GM12878 (cell line): Measurements from ENCODE around the gene STEAP4. TPM values are rescaled to one million over a fixed set of nuclear protein-coding genes. Genes with fewer than 3 reads are reported as not detected.

Source experiments
- ATAC-seq: fragments of 200-7000 bp; cut with Tn5 transposase; 3 replicates; pipeline ENCODE4 v1.9.1; 2020; ENCODE audit warnings: mild to moderate bottlenecking, moderate library complexity
- BruUV-seq: library from RNA; stranded (reverse); fragments of 400-500 nt; replicated peaks from 2 replicates; lab custom pipeline; 2021; lab: Mats Ljungman, UMichigan
- CTCF ChIA-PET: fragments of 300-600 bp; sonication (Branson Sonifier 250); formaldehyde crosslinking; extraction: SDS; loops from one replicate; lab custom pipeline; 2021; ENCODE audit warnings: inconsistent platforms; lab: Yijun Ruan, JAX
- POLR2A ChIA-PET: fragments of 350-600 bp; formaldehyde crosslinking; extraction: SDS; loops from one replicate; lab custom pipeline; 2021; ENCODE audit warnings: inconsistent platforms; lab: Charles Lee
- RAD21 ChIA-PET: fragments of 300-600 bp; sonication (Branson Sonifier 250); formaldehyde crosslinking; loops from one replicate; lab custom pipeline; 2023; ENCODE audit warnings: antibody characterized with exemption; ENCODE audit not compliant: unreplicated experiment; lab: Charles Lee
- SMC1A ChIA-PET: fragments of 300-600 bp; sonication (Branson Sonifier 250); formaldehyde crosslinking; loops from one replicate; lab custom pipeline; 2023; ENCODE audit not compliant: unreplicated experiment, uncharacterized antibody; lab: Charles Lee
- DNase-seq: peaks from one replicate; pipeline ENCODE4 v3.0.0-alpha.2; 2011; ENCODE audit warnings: low read depth, low spot score
- FAIRE-seq: peaks from 3 replicates; lab custom pipeline; 2011; peaks lifted over from hg19 to GRCh38; lab: Jason Lieb, UNC
- H2AFZ ChIP-seq: 2 replicates; pipeline ENCODE4 v1.6.0; 2011; ENCODE audit warnings: low read depth, low read length, control low read depth; ENCODE audit not compliant: control insufficient read depth
- H3K27ac ChIP-seq: 2 replicates; pipeline ENCODE4 v1.5.1; 2011; ENCODE audit warnings: control low read depth; ENCODE audit not compliant: control insufficient read depth, insufficient read depth
- H3K27me3 ChIP-seq, 2 experiments: replicated peaks in 1 of 2; 2 replicates each; pipeline versions ENCODE4 v1.6.0 to v1.6.1; 2011; ENCODE audit warnings: low read length in 1 of 2; ENCODE audit not compliant: control insufficient read depth in 2 of 2, insufficient read depth in 2 of 2
- H3K36me3 ChIP-seq, 2 experiments: 2 replicates each; pipeline ENCODE4 v1.5.1; 2011; ENCODE audit warnings: low read length in 1 of 2; ENCODE audit not compliant: control insufficient read depth in 2 of 2, insufficient read depth in 2 of 2
- H3K4me1 ChIP-seq: 2 replicates; pipeline ENCODE4 v1.6.1; 2011; ENCODE audit warnings: mild to moderate bottlenecking, low read length, moderate library complexity, mixed read lengths; ENCODE audit not compliant: control insufficient read depth, insufficient read depth
- H3K4me2 ChIP-seq: 2 replicates; pipeline ENCODE4 v1.6.0; 2011; ENCODE audit warnings: control low read depth; ENCODE audit not compliant: control insufficient read depth, insufficient read depth
- H3K4me3 ChIP-seq: fragments of 200-600 bp; sonication (generic); 2 replicates; pipeline ENCODE4 v1.5.1; 2016
- H3K79me2 ChIP-seq: 2 replicates; pipeline ENCODE4 v1.6.0; 2011; ENCODE audit warnings: low read length; ENCODE audit not compliant: control insufficient read depth, insufficient read depth
- H3K9ac ChIP-seq: 2 replicates; pipeline ENCODE4 v1.8.0; 2011; ENCODE audit warnings: low read length, control low read depth, mixed read lengths; ENCODE audit not compliant: control insufficient read depth, insufficient read depth
- H3K9me3 ChIP-seq: replicated peaks from 3 replicates; pipeline ENCODE4 v1.5.1; 2011; ENCODE audit warnings: mild to moderate bottlenecking, low read length; ENCODE audit not compliant: control insufficient read depth, insufficient read depth
- H4K20me1 ChIP-seq: 2 replicates; pipeline ENCODE4 v1.6.0; 2011; ENCODE audit not compliant: control insufficient read depth, insufficient read depth
- CEBPB ChIP-seq, 2 experiments: fragments of 150-350 bp in 1 of 2; IDR thresholded peaks; 2 replicates each; pipeline ENCODE4 v1.6.1; 2012 to 2014; ENCODE audit warnings: low read depth in 2 of 2, low read length in 2 of 2, borderline replicate concordance in 1 of 2, inconsistent platforms in 1 of 2
- EP300 ChIP-seq, 2 experiments: fragments of 150-350 bp in 1 of 2; IDR thresholded peaks; 2 replicates each; pipeline ENCODE4 v1.6.1; 2011 to 2012; ENCODE audit warnings: low read depth in 2 of 2, low read length in 2 of 2, borderline replicate concordance in 1 of 2, improper control_type of control experiment in 1 of 2, inconsistent platforms in 1 of 2; ENCODE audit not compliant: control insufficient read depth in 1 of 2
- FOS ChIP-seq: IDR thresholded peaks from 3 replicates; pipeline ENCODE4 v1.6.1; 2011; ENCODE audit warnings: borderline replicate concordance; ENCODE audit not compliant: insufficient read length; ENCODE audit errors: extremely low read depth
- FOXK2 ChIP-seq: fragments of 450-650 bp; IDR thresholded peaks from 2 replicates; pipeline ENCODE4 v1.6.1; 2017; ENCODE audit warnings: mild to moderate bottlenecking, moderate library complexity
- FOXM1 ChIP-seq: IDR thresholded peaks from 2 replicates; pipeline ENCODE4 v1.6.1; 2012; ENCODE audit warnings: low read depth, mild to moderate bottlenecking, inconsistent platforms, low read length, moderate library complexity
- IRF4 ChIP-seq: IDR thresholded peaks from 2 replicates; pipeline ENCODE4 v1.6.1; 2011; ENCODE audit warnings: low read depth, low read length
- KDM1A ChIP-seq: fragments of 200-600 bp; sonication (generic); IDR thresholded peaks from 2 replicates; pipeline ENCODE4 v1.6.1; 2016; ENCODE audit warnings: borderline replicate concordance
- KLF5 ChIP-seq: fragments of 450-650 bp; IDR thresholded peaks from 2 replicates; pipeline ENCODE4 v1.6.1; 2014; ENCODE audit warnings: mild to moderate bottlenecking; ENCODE audit not compliant: partially characterized antibody
- RCOR1 ChIP-seq: conservative IDR thresholded peaks from 2 replicates; pipeline ENCODE4 v1.6.1; 2012; ENCODE audit warnings: low read depth, low read length, improper control_type of control experiment
- RELA ChIP-seq: fragments of 450-650 bp; IDR thresholded peaks from 2 replicates; pipeline ENCODE4 v1.8.0; 2014; ENCODE audit warnings: borderline replicate concordance; ENCODE audit not compliant: partially characterized antibody
- RFX5 ChIP-seq: IDR thresholded peaks from 2 replicates; pipeline ENCODE4 v1.6.1; 2011; ENCODE audit warnings: low read depth, low read length, improper control_type of control experiment
- SIX5 ChIP-seq: IDR thresholded peaks from 2 replicates; pipeline ENCODE4 v1.6.1; 2011; ENCODE audit warnings: mild to moderate bottlenecking, low read depth, low read length, moderate library complexity; ENCODE audit not compliant: severe bottlenecking
- SMAD1 ChIP-seq: fragments of 450-650 bp; IDR thresholded peaks from 2 replicates; pipeline ENCODE4 v1.6.1; 2018; ENCODE audit warnings: mild to moderate bottlenecking, low read depth; ENCODE audit not compliant: partially characterized antibody
- ZNF217 ChIP-seq: fragments of 450-650 bp; IDR thresholded peaks from 2 replicates; pipeline ENCODE4 v1.6.1; 2017; ENCODE audit warnings: antibody characterized with exemption, mild to moderate bottlenecking
- ZNF384 ChIP-seq: IDR thresholded peaks from 2 replicates; pipeline ENCODE4 v1.6.1; 2012; ENCODE audit warnings: low read depth, mild to moderate bottlenecking, low read length, improper control_type of control experiment, borderline replicate concordance
- ZNF622 ChIP-seq: fragments of 450-650 bp; IDR thresholded peaks from 2 replicates; pipeline ENCODE4 v1.6.1; 2017; ENCODE audit warnings: mild to moderate bottlenecking, inconsistent platforms
- WGBS: methylation state at CpG from one replicate; pipeline ENCODE4 v1.1.6; 2016; ENCODE audit warnings: low lambda C conversion rate; ENCODE audit not compliant: insufficient replicate concordance, insufficient coverage; ENCODE audit errors: missing lambda C conversion rate; 5-methylcytosine and 5-hydroxymethylcytosine counted together
- in situ Hi-C: fragments of 300-500 bp; cut with MboI; formaldehyde crosslinking; loops from 9 replicates; pipeline ENCODE4 v1.14.3; 2018; ENCODE audit warnings: mixed read lengths
- intact Hi-C: fragments of 100-400 bp; cut with micrococcal nuclease; formaldehyde crosslinking; loops from one replicate; pipeline ENCODE4 v1.14.2; 2022; ENCODE audit not compliant: unreplicated experiment
- polyA plus RNA-seq, 11 experiments: library from polyadenylated mRNA; depleted of rRNA in 4 of 11; unstranded in 6 of 11; stranded (reverse) in 5 of 11; fragments of >200 nt; fragmentation: Nextera tagmentation in 4 of 11; fragmentation: Illumina TruSeq in 1 of 11; extraction: Ambion mirVana in 4 of 11; extraction: Trizol in 1 of 11; gene quantifications; 1 replicate in 1 of 11; 2 replicates in 10 of 11; pipeline versions ENCODE4 v1.2.1 to v1.2.3, GENCODE V29; 2011 to 2016; ENCODE audit warnings: inconsistent platforms in 2 of 11, missing spikeins in 2 of 11, low read depth in 1 of 11
- total RNA-seq, 4 experiments: library from RNA; depleted of rRNA in 3 of 4; stranded (reverse); fragments of >200 nt in 3 of 4; fragmentation: Illumina TruSeq in 1 of 4; extraction: Trizol in 1 of 4; gene quantifications; 2 replicates each; pipeline versions ENCODE4 v1.2.1 to v1.2.3, GENCODE V29; 2013 to 2021
- TF ChIP-seq, protein P1 (sequence below): fragments of 450-650 bp; IDR thresholded peaks from 2 replicates; pipeline ENCODE4 v1.6.1; 2017; ENCODE audit warnings: mild to moderate bottlenecking, moderate library complexity
- TF ChIP-seq, protein P2 (sequence below): fragments of 450-650 bp; IDR thresholded peaks from 2 replicates; pipeline ENCODE4 v1.6.1; 2016; ENCODE audit warnings: mild to moderate bottlenecking, moderate library complexity, borderline replicate concordance

The STEAP4 gene
- total and polyA plus RNA-seq, 10 of the 15 experiments (the other 5 are each of a cell fraction or from before 2014, with no cell fraction given) = 0.13 TPM; not detected in 9

DNA sequence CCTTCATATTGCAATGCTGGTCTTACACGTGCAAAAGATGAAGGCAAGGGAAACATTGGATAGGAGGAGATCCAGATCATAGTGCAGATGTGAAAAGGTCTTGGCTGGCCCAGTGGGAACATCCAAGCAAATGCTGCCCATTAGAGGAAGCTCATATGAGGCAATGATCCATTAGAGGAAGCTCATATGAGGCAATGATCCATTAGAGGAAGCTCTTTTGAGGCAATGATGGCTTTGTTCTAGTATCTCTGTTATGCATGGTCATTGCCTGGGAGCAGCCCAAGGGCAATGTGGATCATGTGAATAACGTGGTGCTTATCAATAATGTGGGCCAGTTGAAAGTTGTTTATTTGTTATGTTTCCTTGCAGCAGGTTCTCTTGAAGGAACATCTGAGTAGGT lies 37.8 kb downstream of the STEAP4 start:
- FAIRE-seq (no peak), ATAC-seq (no peak), DNase-seq (no peak)
- Histone ChIP-seq H3K36me3 (no peaks in the 10 kb centered on the region), H3K4me1 (no peaks in the 10 kb centered on the region), H3K9me3 (no peaks in the 10 kb centered on the region), H3K79me2 (no peaks in the 10 kb centered on the region), H3K4me2 (no peak overlapping the region), H3K27ac (no peak overlapping the region), H3K4me3 (no peak overlapping the region), H3K9ac (no peak overlapping the region), H3K27me3 (no peaks in the 10 kb centered on the region), H4K20me1 (no peaks in the 10 kb centered on the region), H2AFZ (no peak overlapping the region)
- ChIA-PET SMC1A (interaction anchor here (1.2 kb wide), 1 partner anchor 8 kb away, joined by 3 read pairs; no protein-coding TSS in a partner anchor), POLR2A (no interaction called here), CTCF (interaction anchor here (0.9 kb wide), 1 partner anchor 26 kb away, joined by 3 read pairs; no protein-coding TSS in a partner anchor), RAD21 (no interaction called here)
- WGBS = 6% methylated on average over 2 of the region's 2 CpGs
- in situ Hi-C loops = no loop called here
- intact Hi-C loops = no loop called here
- no TSS peak for BruUV-seq
- TF ChIP-seq RCOR1 (no peak), ZNF217 (no peak), FOXK2 (no peak), ZNF622 (no peak), RELA (no peak), ZNF384 (no peak), CEBPB (IDR thresholded peaks at IDR 0.05; ENCODE audit: borderline replicate concordance in 1 of 2, low read depth in 2 of 2, low read length in 2 of 2) (no peak), FOS (no peak), SIX5 (no peak), EP300 (IDR thresholded peaks at IDR 0.05; ENCODE audit: borderline replicate concordance in 1 of 2, control insufficient read depth in 1 of 2, low read depth in 2 of 2, low read length in 2 of 2) (no peak), KDM1A (no peak), IRF4 (no peak), RFX5 (no peak), SMAD1 (no peak), KLF5 (no peak), FOXM1 (no peak)
- TF ChIP-seq, protein P1, sequence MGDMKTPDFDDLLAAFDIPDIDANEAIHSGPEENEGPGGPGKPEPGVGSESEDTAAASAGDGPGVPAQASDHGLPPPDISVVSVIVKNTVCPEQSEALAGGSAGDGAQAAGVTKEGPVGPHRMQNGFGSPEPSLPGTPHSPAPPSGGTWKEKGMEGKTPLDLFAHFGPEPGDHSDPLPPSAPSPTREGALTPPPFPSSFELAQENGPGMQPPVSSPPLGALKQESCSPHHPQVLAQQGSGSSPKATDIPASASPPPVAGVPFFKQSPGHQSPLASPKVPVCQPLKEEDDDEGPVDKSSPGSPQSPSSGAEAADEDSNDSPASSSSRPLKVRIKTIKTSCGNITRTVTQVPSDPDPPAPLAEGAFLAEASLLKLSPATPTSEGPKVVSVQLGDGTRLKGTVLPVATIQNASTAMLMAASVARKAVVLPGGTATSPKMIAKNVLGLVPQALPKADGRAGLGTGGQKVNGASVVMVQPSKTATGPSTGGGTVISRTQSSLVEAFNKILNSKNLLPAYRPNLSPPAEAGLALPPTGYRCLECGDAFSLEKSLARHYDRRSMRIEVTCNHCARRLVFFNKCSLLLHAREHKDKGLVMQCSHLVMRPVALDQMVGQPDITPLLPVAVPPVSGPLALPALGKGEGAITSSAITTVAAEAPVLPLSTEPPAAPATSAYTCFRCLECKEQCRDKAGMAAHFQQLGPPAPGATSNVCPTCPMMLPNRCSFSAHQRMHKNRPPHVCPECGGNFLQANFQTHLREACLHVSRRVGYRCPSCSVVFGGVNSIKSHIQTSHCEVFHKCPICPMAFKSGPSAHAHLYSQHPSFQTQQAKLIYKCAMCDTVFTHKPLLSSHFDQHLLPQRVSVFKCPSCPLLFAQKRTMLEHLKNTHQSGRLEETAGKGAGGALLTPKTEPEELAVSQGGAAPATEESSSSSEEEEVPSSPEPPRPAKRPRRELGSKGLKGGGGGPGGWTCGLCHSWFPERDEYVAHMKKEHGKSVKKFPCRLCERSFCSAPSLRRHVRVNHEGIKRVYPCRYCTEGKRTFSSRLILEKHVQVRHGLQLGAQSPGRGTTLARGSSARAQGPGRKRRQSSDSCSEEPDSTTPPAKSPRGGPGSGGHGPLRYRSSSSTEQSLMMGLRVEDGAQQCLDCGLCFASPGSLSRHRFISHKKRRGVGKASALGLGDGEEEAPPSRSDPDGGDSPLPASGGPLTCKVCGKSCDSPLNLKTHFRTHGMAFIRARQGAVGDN = no peak
- TF ChIP-seq, protein P2, sequence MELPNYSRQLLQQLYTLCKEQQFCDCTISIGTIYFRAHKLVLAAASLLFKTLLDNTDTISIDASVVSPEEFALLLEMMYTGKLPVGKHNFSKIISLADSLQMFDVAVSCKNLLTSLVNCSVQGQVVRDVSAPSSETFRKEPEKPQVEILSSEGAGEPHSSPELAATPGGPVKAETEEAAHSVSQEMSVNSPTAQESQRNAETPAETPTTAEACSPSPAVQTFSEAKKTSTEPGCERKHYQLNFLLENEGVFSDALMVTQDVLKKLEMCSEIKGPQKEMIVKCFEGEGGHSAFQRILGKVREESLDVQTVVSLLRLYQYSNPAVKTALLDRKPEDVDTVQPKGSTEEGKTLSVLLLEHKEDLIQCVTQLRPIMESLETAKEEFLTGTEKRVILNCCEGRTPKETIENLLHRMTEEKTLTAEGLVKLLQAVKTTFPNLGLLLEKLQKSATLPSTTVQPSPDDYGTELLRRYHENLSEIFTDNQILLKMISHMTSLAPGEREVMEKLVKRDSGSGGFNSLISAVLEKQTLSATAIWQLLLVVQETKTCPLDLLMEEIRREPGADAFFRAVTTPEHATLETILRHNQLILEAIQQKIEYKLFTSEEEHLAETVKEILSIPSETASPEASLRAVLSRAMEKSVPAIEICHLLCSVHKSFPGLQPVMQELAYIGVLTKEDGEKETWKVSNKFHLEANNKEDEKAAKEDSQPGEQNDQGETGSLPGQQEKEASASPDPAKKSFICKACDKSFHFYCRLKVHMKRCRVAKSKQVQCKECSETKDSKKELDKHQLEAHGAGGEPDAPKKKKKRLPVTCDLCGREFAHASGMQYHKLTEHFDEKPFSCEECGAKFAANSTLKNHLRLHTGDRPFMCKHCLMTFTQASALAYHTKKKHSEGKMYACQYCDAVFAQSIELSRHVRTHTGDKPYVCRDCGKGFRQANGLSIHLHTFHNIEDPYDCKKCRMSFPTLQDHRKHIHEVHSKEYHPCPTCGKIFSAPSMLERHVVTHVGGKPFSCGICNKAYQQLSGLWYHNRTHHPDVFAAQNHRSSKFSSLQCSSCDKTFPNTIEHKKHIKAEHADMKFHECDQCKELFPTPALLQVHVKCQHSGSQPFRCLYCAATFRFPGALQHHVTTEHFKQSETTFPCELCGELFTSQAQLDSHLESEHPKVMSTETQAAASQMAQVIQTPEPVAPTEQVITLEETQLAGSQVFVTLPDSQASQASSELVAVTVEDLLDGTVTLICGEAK = no peak
